VCaP (cell line): ENCODE data around the gene APOL4.

Experiments used
- H3K27ac ChIP-seq: fragments of 450-650 bp; 2 replicates; pipeline ENCODE4 v1.5.1; 2017
- CTCF ChIP-seq: fragments of 450-650 bp; conservative IDR thresholded peaks from 2 replicates; pipeline ENCODE4 v1.5.1; 2017; ENCODE audit warnings: mild to moderate bottlenecking, moderate library complexity

Gene APOL4

GRCh38 chr22:36227806-36228205, 26.2 kb upstream of the APOL4 start:
- no peak overlapping the region for H3K27ac ChIP-seq
- TF ChIP-seq CTCF: no peak

DNA sequence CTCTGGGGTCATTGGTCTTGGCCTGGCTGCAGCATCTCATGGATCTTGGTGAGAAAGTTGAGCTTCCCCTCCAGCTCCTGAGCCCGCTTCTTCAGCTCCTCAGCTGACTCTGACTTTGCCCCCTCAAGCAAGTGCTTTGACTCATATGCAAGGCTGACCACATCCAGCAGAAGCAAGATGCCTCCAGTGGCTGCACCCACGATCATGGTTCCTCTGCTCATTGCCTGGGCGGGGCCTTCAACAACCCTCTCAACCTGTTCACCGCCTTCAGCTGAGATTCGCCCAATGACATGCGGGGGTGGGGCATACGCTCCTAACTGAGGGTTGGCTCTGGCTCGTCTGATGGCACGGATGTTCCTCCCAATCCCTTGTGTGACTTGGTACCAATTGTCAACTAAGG, 25.8 kb upstream of the APOL4 start:
- TF ChIP-seq CTCF: no peak
- H3K27ac ChIP-seq: no peak overlapping the region

DNA sequence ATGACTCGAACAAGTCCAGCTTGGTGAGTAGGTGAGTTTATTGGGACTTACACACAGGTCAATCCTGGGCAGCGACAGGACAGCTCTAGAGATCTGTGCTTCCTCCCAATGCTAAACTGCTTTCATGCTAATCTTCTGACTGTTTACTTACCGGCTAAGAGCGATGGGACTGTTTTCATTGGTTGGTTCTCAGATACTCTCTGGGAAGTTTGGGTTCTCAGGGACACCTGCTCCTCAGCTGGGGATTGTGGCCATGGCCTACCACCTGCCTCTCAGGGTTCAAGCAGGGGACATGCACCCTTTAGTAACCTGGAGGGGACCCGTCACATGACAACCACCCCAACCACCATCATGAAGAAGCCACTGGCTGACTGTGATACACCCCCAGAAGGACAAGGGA, 24.6 kb upstream of the APOL4 start:
- TF ChIP-seq CTCF: no peak
- H3K27ac ChIP-seq: no peak overlapping the region

GRCh38 chr22:36225333-36225922, 23.8 kb upstream of the APOL4 start:
- no peak for TF ChIP-seq CTCF
- H3K27ac ChIP-seq: no peak overlapping the region

GRCh38 chr22:36224245-36224644, 22.6 kb upstream of the APOL4 start:
- H3K27ac ChIP-seq: no peak overlapping the region
- no peak for TF ChIP-seq CTCF

- TF ChIP-seq CTCF: no peak
Measured at GRCh38 chr22:36223504-36223903, 21.9 kb upstream of the APOL4 start.

DNA sequence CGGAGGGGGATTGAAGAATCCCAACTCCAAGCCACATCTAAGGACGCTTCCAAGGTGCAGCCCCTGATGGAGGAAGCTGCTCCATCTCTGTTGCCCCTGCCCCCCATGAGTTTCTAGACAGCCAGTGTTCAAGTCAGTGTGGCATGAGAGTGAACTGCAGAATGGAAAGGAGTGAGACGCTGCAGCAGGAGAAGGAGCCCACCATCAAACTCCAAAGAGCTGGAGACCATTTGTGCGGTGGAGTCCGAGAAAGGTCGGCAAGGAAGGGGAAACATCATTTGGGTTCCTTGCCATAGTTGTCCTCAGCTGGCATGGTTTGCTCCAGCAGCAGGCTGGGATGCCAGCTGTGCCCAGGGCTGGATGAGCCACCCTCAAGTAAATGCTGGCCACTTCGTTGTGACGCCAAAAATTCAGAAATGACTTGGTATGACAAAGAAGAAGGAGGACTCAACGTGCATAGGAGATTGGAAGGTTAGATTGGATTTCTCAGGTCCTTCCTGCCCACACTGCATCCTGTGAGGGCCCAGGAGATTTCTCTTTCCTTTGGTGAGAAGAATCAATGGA, 21.4 kb upstream of the APOL4 start:
- no peak overlapping the region for H3K27ac ChIP-seq
- no peak for TF ChIP-seq CTCF

More at GRCh38 chr22:36223504-36223903, 21.9 kb upstream of the APOL4 start:
- no peak overlapping the region for H3K27ac ChIP-seq
